ENCODE data around the gene RAPSN.

DNA sequence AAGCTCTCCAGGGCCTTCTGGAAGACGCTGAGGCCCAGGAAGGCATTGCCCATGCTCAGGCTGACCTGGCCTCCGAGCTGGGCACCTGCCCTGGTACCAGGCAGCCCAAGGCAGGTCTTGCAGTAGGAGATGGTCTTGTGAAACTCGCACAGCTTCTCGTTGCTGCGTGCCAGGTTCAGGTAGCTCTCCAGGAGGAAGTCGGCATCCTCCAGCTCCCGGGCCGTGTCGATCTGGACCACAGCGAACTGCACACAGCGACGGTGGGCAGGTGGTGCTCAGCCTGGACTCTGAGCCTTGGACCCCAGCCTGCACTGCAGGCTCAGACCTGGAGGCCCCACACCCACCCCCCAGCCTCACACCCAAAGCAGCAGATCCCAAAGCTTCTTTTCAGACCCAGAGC, 1.0 kb downstream of the RAPSN start:
- TF ChIP-seq, protein P1, sequence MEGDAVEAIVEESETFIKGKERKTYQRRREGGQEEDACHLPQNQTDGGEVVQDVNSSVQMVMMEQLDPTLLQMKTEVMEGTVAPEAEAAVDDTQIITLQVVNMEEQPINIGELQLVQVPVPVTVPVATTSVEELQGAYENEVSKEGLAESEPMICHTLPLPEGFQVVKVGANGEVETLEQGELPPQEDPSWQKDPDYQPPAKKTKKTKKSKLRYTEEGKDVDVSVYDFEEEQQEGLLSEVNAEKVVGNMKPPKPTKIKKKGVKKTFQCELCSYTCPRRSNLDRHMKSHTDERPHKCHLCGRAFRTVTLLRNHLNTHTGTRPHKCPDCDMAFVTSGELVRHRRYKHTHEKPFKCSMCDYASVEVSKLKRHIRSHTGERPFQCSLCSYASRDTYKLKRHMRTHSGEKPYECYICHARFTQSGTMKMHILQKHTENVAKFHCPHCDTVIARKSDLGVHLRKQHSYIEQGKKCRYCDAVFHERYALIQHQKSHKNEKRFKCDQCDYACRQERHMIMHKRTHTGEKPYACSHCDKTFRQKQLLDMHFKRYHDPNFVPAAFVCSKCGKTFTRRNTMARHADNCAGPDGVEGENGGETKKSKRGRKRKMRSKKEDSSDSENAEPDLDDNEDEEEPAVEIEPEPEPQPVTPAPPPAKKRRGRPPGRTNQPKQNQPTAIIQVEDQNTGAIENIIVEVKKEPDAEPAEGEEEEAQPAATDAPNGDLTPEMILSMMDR (conservative IDR thresholded peaks at IDR 0.05 in 1 of 2, IDR thresholded peaks at IDR 0.05 in 1 of 2; ENCODE audit: low read depth in 1 of 2, low read length in 2 of 2): no peak
- TF ChIP-seq EZH2 (IDR thresholded peaks at IDR 0.05; ENCODE audit: low read length, missing control alignments): no peak

Measured in fibroblast of lung (primary cell).